Mammary epithelial cell (primary cell): ENCODE measurements around the gene DUSP16.

Experiments used
- EZH2 ChIP-seq: IDR thresholded peaks from 2 replicates; pipeline ENCODE4 v1.6.1; 2012; ENCODE audit warnings: low read length, inconsistent platforms, borderline replicate concordance
- TF ChIP-seq, protein P1 (sequence below), 2 donors: IDR thresholded peaks in 1 of 2; conservative IDR thresholded peaks in 1 of 2; 2 replicates each; pipeline ENCODE4 v1.5.1; 2011 to 2012; ENCODE audit warnings: inconsistent platforms in 2 of 2, low read length in 2 of 2, mild to moderate bottlenecking in 2 of 2, control low read depth in 1 of 2, low read depth in 1 of 2; ENCODE audit not compliant: insufficient read depth in 1 of 2; ENCODE audit errors: extremely low read depth in 1 of 2

DNA sequence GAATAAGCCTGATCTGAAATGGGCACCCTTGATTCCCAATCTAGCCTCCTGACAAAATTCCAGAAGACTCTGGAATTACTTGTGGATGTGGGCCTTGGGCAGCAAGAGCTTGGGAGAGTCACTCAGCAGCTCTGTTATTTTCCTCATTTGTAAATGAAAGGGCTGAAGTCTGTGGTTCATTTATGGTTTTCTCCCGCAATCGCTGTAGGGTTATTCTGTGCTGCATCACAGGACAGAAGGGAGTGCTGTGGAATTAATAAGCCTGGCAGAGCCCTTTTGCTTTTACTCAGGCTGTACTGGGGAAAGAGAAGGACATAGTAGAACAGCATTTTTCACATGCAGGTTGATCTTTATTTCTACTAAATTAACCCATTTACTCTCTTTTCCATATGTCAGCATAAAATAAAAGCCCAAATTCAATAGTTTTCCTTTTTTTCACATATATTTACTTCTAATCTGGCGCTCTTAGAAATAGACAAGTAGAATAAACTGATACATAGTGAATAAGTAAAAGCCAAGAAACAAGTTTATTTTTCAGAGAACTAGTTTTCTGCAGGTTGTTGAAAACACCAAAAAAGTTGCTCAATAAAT lies 49.2 kb downstream of the DUSP16 start:
- TF ChIP-seq, protein P1, sequence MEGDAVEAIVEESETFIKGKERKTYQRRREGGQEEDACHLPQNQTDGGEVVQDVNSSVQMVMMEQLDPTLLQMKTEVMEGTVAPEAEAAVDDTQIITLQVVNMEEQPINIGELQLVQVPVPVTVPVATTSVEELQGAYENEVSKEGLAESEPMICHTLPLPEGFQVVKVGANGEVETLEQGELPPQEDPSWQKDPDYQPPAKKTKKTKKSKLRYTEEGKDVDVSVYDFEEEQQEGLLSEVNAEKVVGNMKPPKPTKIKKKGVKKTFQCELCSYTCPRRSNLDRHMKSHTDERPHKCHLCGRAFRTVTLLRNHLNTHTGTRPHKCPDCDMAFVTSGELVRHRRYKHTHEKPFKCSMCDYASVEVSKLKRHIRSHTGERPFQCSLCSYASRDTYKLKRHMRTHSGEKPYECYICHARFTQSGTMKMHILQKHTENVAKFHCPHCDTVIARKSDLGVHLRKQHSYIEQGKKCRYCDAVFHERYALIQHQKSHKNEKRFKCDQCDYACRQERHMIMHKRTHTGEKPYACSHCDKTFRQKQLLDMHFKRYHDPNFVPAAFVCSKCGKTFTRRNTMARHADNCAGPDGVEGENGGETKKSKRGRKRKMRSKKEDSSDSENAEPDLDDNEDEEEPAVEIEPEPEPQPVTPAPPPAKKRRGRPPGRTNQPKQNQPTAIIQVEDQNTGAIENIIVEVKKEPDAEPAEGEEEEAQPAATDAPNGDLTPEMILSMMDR (conservative IDR thresholded peaks at IDR 0.05 in 1 of 2, IDR thresholded peaks at IDR 0.05 in 1 of 2; ENCODE audit: extremely low read depth in 1 of 2, insufficient read depth in 1 of 2, low read depth in 1 of 2, low read length in 2 of 2): no peak
- TF ChIP-seq EZH2: no peak
